ENCODE measurements around the gene RAD51B.

RAD51B gene

GRCh38 chr14:68154275-68154674 is 334.7 kb downstream of the RAD51B start:
- H3K4me3 ChIP-seq (replicated peaks in 1 of 2; ENCODE audit: low read depth in 2 of 2, low read length in 2 of 2) = no peak overlapping the region
- TF ChIP-seq CTCF (IDR thresholded peaks at IDR 0.05; ENCODE audit: low read depth, low read length) = no peak
- DNase-seq (ENCODE audit: low read depth in 2 of 2) = no peak

GRCh38 chr14:68157971-68158371 is 338.4 kb downstream of the RAD51B start:
- peak in 1 of 2 donors; percentile 31 for DNase-seq (ENCODE audit: low read depth in 2 of 2)
- TF ChIP-seq CTCF (IDR thresholded peaks at IDR 0.05; ENCODE audit: low read depth, low read length) = no peak
- H3K4me3 ChIP-seq (replicated peaks in 1 of 2; ENCODE audit: low read depth in 2 of 2, low read length in 2 of 2) = no peak overlapping the region

- TF ChIP-seq CTCF (IDR thresholded peaks at IDR 0.05; ENCODE audit: low read depth, low read length) = no peak
Measured at GRCh38 chr14:68158640-68159039, 339.1 kb downstream of the RAD51B start.

GRCh38 chr14:68159701-68160633 is 340.4 kb downstream of the RAD51B start:
- no peak for TF ChIP-seq CTCF (IDR thresholded peaks at IDR 0.05; ENCODE audit: low read depth, low read length)
- no peak overlapping the region for H3K4me3 ChIP-seq (replicated peaks in 1 of 2; ENCODE audit: low read depth in 2 of 2, low read length in 2 of 2)
- DNase-seq (ENCODE audit: low read depth in 2 of 2) = no peak

More at GRCh38 chr14:68158640-68159039, 339.1 kb downstream of the RAD51B start:
- no peak overlapping the region for H3K4me3 ChIP-seq (replicated peaks in 1 of 2; ENCODE audit: low read depth in 2 of 2, low read length in 2 of 2)
- no peak for DNase-seq (ENCODE audit: low read depth in 2 of 2)

- no peak for TF ChIP-seq CTCF (IDR thresholded peaks at IDR 0.05; ENCODE audit: low read depth, low read length)
- no peak overlapping the region for H3K4me3 ChIP-seq (replicated peaks in 1 of 2; ENCODE audit: low read depth in 2 of 2, low read length in 2 of 2)
- no peak for DNase-seq (ENCODE audit: low read depth in 2 of 2)
Measured at GRCh38 chr14:68160779-68161546, 341.4 kb downstream of the RAD51B start.

- no peak for DNase-seq (ENCODE audit: low read depth in 2 of 2)
- no peak overlapping the region for H3K4me3 ChIP-seq (replicated peaks in 1 of 2; ENCODE audit: low read depth in 2 of 2, low read length in 2 of 2)
- TF ChIP-seq CTCF (IDR thresholded peaks at IDR 0.05; ENCODE audit: low read depth, low read length) = no peak
Measured at GRCh38 chr14:68162887-68163286, 343.3 kb downstream of the RAD51B start.

All from cardiac fibroblast (primary cell).